GM12878 (cell line): Measurements from ENCODE around the gene HOXC12. TPM values are rescaled to one million over a fixed set of nuclear protein-coding genes. Genes with fewer than 3 reads are reported as not detected.
A peak's percentile ranks its signal among the peaks of the same experiment; 100 is the strongest.

Source experiments
- BMI1 ChIP-seq: fragments of 450-650 bp; IDR thresholded peaks from 2 replicates; pipeline ENCODE4 v1.6.1; 2016; ENCODE audit warnings: mild to moderate bottlenecking, moderate library complexity, borderline replicate concordance
- EP300 ChIP-seq, 2 experiments: fragments of 150-350 bp in 1 of 2; IDR thresholded peaks; 2 replicates each; pipeline ENCODE4 v1.6.1; 2011 to 2012; ENCODE audit warnings: low read depth in 2 of 2, low read length in 2 of 2, borderline replicate concordance in 1 of 2, improper control_type of control experiment in 1 of 2, inconsistent platforms in 1 of 2; ENCODE audit not compliant: control insufficient read depth in 1 of 2
- ETV6 ChIP-seq, 2 experiments: fragments of 450-650 bp in 1 of 2; IDR thresholded peaks in 1 of 2; conservative IDR thresholded peaks in 1 of 2; 2 replicates each; pipeline ENCODE4 v1.6.1; 2014; ENCODE audit warnings: antibody characterized with exemption in 1 of 2, borderline replicate concordance in 1 of 2, low read depth in 1 of 2, mild to moderate bottlenecking in 1 of 2, moderate library complexity in 1 of 2
- HCFC1 ChIP-seq: fragments of 150-350 bp; IDR thresholded peaks from 2 replicates; pipeline ENCODE4 v1.6.1; 2014; ENCODE audit warnings: low read length
- HDGF ChIP-seq: fragments of 450-650 bp; IDR thresholded peaks from 2 replicates; pipeline ENCODE4 v1.6.1; 2016; ENCODE audit warnings: antibody characterized with exemption
- HSF1 ChIP-seq: fragments of 150-350 bp; IDR thresholded peaks from 2 replicates; pipeline ENCODE4 v1.6.1; 2014; ENCODE audit warnings: mild to moderate bottlenecking, low read depth, low read length
- IRF5 ChIP-seq: fragments of 450-650 bp; IDR thresholded peaks from 2 replicates; pipeline ENCODE4 v1.6.1; 2017; ENCODE audit warnings: borderline replicate concordance
- MEF2A ChIP-seq: IDR thresholded peaks from 2 replicates; pipeline ENCODE4 v1.6.1; 2011; ENCODE audit warnings: low read depth, mild to moderate bottlenecking, low read length, moderate library complexity; ENCODE audit not compliant: insufficient read depth
- MTA3 ChIP-seq: IDR thresholded peaks from 2 replicates; pipeline ENCODE4 v1.6.1; 2012; ENCODE audit warnings: low read length, inconsistent platforms, borderline replicate concordance
- NRF1 ChIP-seq: conservative IDR thresholded peaks from 2 replicates; pipeline ENCODE4 v1.6.1; 2011; ENCODE audit warnings: mild to moderate bottlenecking, low read depth, low read length, improper control_type of control experiment
- PML ChIP-seq: IDR thresholded peaks from 2 replicates; pipeline ENCODE4 v1.6.1; 2012; ENCODE audit warnings: low read length, inconsistent platforms
- RB1 ChIP-seq: fragments of 450-650 bp; formaldehyde crosslinking; IDR thresholded peaks from 2 replicates; pipeline ENCODE4 v1.6.1; 2017; ENCODE audit warnings: mild to moderate bottlenecking, borderline replicate concordance
- SMAD5 ChIP-seq: IDR thresholded peaks from 2 replicates; pipeline ENCODE4 v1.6.1; 2016; ENCODE audit warnings: antibody characterized with exemption, low read depth
- SMC3 ChIP-seq: IDR thresholded peaks from 2 replicates; pipeline ENCODE4 v1.6.1; 2011; ENCODE audit warnings: low read length, improper control_type of control experiment, borderline replicate concordance
- SPI1 ChIP-seq: IDR thresholded peaks from 2 replicates; pipeline ENCODE4 v1.6.1; 2011; ENCODE audit warnings: low read depth, mild to moderate bottlenecking, low read length, moderate library complexity, borderline replicate concordance; ENCODE audit not compliant: insufficient read depth
- STAT3 ChIP-seq: IDR thresholded peaks from 2 replicates; pipeline ENCODE4 v1.6.1; 2011; ENCODE audit warnings: low read depth, low read length, improper control_type of control experiment
- polyA plus RNA-seq, 11 experiments: library from polyadenylated mRNA; depleted of rRNA in 4 of 11; unstranded in 6 of 11; stranded (reverse) in 5 of 11; fragments of >200 nt; fragmentation: Nextera tagmentation in 4 of 11; fragmentation: Illumina TruSeq in 1 of 11; extraction: Ambion mirVana in 4 of 11; extraction: Trizol in 1 of 11; gene quantifications; 1 replicate in 1 of 11; 2 replicates in 10 of 11; pipeline versions ENCODE4 v1.2.1 to v1.2.3, GENCODE V29; 2011 to 2016; ENCODE audit warnings: inconsistent platforms in 2 of 11, missing spikeins in 2 of 11, low read depth in 1 of 11
- total RNA-seq, 4 experiments: library from RNA; depleted of rRNA in 3 of 4; stranded (reverse); fragments of >200 nt in 3 of 4; fragmentation: Illumina TruSeq in 1 of 4; extraction: Trizol in 1 of 4; gene quantifications; 2 replicates each; pipeline versions ENCODE4 v1.2.1 to v1.2.3, GENCODE V29; 2013 to 2021
- TF ChIP-seq, protein P1 (sequence below): fragments of 450-650 bp; formaldehyde crosslinking; IDR thresholded peaks from 2 replicates; pipeline ENCODE4 v1.5.0; 2022; ENCODE audit warnings: mild to moderate bottlenecking, missing genetic modification characterization
- TF ChIP-seq, protein P2 (sequence below): fragments of 150-350 bp; IDR thresholded peaks from 2 replicates; pipeline ENCODE4 v1.6.1; 2016; ENCODE audit warnings: low read depth, low read length

The HOXC12 gene
- total and polyA plus RNA-seq, 10 of the 15 experiments (the other 5 are each of a cell fraction or from before 2014, with no cell fraction given): not detected

GRCh38 chr12:54005853-54006558 is 51.3 kb downstream of the HOXC12 start (continued):
- TF ChIP-seq IRF5 (no peak), ETV6 (conservative IDR thresholded peaks at IDR 0.05 in 1 of 2, IDR thresholded peaks at IDR 0.05 in 1 of 2; ENCODE audit: borderline replicate concordance in 1 of 2, low read depth in 1 of 2) (no peak), SMC3 (peak; percentile 93), MEF2A (no peak), SMAD5 (no peak), HDGF (no peak), HCFC1 (no peak), HSF1 (no peak), NRF1 (no peak), EP300 (IDR thresholded peaks at IDR 0.05; ENCODE audit: borderline replicate concordance in 1 of 2, control insufficient read depth in 1 of 2, low read depth in 2 of 2, low read length in 2 of 2) (0 out of 4 replicates have a peak, but pooled peaks of 1 of the 2 experiments have one; percentile 15), RB1 (peak; percentile 88; the same call in 1 of the 2 replicates), PML (no peak), STAT3 (no peak), BMI1 (peak; percentile 63), SPI1 (peak; percentile 72; the same call in 1 of the 2 replicates), MTA3 (no peak)
- TF ChIP-seq, protein P1, sequence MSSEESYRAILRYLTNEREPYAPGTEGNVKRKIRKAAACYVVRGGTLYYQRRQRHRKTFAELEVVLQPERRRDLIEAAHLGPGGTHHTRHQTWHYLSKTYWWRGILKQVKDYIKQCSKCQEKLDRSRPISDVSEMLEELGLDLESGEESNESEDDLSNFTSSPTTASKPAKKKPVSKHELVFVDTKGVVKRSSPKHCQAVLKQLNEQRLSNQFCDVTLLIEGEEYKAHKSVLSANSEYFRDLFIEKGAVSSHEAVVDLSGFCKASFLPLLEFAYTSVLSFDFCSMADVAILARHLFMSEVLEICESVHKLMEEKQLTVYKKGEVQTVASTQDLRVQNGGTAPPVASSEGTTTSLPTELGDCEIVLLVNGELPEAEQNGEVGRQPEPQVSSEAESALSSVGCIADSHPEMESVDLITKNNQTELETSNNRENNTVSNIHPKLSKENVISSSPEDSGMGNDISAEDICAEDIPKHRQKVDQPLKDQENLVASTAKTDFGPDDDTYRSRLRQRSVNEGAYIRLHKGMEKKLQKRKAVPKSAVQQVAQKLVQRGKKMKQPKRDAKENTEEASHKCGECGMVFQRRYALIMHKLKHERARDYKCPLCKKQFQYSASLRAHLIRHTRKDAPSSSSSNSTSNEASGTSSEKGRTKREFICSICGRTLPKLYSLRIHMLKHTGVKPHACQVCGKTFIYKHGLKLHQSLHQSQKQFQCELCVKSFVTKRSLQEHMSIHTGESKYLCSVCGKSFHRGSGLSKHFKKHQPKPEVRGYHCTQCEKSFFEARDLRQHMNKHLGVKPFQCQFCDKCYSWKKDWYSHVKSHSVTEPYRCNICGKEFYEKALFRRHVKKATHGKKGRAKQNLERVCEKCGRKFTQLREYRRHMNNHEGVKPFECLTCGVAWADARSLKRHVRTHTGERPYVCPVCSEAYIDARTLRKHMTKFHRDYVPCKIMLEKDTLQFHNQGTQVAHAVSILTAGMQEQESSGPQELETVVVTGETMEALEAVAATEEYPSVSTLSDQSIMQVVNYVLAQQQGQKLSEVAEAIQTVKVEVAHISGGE: no peak
- TF ChIP-seq, protein P2, sequence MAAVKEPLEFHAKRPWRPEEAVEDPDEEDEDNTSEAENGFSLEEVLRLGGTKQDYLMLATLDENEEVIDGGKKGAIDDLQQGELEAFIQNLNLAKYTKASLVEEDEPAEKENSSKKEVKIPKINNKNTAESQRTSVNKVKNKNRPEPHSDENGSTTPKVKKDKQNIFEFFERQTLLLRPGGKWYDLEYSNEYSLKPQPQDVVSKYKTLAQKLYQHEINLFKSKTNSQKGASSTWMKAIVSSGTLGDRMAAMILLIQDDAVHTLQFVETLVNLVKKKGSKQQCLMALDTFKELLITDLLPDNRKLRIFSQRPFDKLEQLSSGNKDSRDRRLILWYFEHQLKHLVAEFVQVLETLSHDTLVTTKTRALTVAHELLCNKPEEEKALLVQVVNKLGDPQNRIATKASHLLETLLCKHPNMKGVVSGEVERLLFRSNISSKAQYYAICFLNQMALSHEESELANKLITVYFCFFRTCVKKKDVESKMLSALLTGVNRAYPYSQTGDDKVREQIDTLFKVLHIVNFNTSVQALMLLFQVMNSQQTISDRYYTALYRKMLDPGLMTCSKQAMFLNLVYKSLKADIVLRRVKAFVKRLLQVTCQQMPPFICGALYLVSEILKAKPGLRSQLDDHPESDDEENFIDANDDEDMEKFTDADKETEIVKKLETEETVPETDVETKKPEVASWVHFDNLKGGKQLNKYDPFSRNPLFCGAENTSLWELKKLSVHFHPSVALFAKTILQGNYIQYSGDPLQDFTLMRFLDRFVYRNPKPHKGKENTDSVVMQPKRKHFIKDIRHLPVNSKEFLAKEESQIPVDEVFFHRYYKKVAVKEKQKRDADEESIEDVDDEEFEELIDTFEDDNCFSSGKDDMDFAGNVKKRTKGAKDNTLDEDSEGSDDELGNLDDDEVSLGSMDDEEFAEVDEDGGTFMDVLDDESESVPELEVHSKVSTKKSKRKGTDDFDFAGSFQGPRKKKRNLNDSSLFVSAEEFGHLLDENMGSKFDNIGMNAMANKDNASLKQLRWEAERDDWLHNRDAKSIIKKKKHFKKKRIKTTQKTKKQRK: no peak
